Esophagus squamous epithelium (tissue), 4 donors: ENCODE results near the gene NUP35.

Experiments
- CTCF ChIP-seq, 6 experiments: fragments of 450-650 bp in 4 of 6; fragments of 200-600 bp in 2 of 6; sonication (generic) in 2 of 6; IDR thresholded peaks; one replicate each; pipeline ENCODE4 v1.5.1; 2016 to 2019; ENCODE audit warnings: antibody characterized with exemption in 6 of 6, mild to moderate bottlenecking in 4 of 6, moderate library complexity in 4 of 6
- POLR2A ChIP-seq, 4 donors: fragments of 450-650 bp; IDR thresholded peaks; one replicate each; pipeline ENCODE4 v1.6.1; 2017; ENCODE audit warnings: antibody characterized with exemption in 4 of 4, mild to moderate bottlenecking in 4 of 4, moderate library complexity in 3 of 4

GRCh38 chr2:183148955-183149354 is 24.7 kb downstream of the NUP35 start:
- TF ChIP-seq CTCF (IDR thresholded peaks at IDR 0.05) (no peak), POLR2A (IDR thresholded peaks at IDR 0.05) (no peak)
